ENCODE data around the gene TTLL10. TPM values are rescaled to one million over a fixed set of nuclear protein-coding genes. Genes with fewer than 3 reads are reported as not detected.

Gene TTLL10
- total and polyA plus RNA-seq, 2 of the 4 experiments (the other 2 are of a cell fraction) = not detected

DNA sequence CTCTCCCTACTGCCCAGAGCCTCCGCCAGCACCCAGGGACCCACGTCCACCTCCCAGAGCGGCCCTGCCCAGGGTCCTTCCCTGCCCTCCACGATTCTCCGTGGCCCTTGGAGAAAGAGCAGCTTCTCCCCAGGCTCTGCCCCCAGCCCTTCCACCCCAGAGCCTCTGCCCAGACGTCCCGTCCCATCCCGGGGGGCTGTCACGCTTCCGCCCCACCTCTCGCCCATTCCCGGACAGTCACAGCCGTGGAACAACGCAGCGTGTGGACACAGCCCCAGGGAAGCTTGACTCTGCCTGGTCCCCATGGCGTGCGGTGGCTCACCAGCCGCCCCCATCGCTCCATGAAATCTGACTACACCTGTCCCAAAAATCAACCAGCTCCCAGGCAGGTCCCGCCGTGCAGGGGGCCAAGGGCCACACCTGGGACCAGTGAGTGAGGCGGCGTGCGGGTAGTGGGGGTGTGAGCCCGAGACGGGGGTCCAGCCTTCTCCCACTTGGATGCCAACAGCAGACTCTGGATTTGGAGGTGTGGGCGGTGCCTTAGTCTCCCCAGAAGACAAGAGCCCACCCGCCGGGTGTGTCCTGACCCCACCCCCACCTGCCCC, 12.5 kb upstream of the TTLL10 start:
- Histone ChIP-seq H3K4me1 (ENCODE audit: control insufficient read depth, insufficient read depth, low read length) (peaks cover 11% of the 10 kb centered on the region), H2BK20ac (ENCODE audit: low read depth, low read length) (no peak overlapping the region), H2BK5ac (ENCODE audit: low read depth, low read length, poor library complexity, severe bottlenecking) (no peak overlapping the region), H2AFZ (replicated peaks; ENCODE audit: low read length, poor library complexity) (no peak overlapping the region), H3K9me1 (ENCODE audit: insufficient read depth, low read length) (no peaks in the 10 kb centered on the region; the same call in 1 of the 2 replicates), H3K56ac (ENCODE audit: extremely low read depth, insufficient read depth, low read length) (no peak overlapping the region), H3K9me3 (ENCODE audit: control insufficient read depth, insufficient read depth, low read length) (no peaks in the 10 kb centered on the region), H3K14ac (replicated peaks; ENCODE audit: low read depth, low read length) (no peak overlapping the region), H2AK9ac (replicated peaks; ENCODE audit: low read depth, low read length, poor library complexity) (no peak overlapping the region), H3K27ac (ENCODE audit: insufficient read depth, low read length) (no peak overlapping the region), H3K9ac (ENCODE audit: low read depth, low read length) (no peak overlapping the region), H2AK5ac (ENCODE audit: low read depth, low read length) (no peak overlapping the region), H3K18ac (ENCODE audit: low read depth, low read length) (no peak overlapping the region), H3K36me3 (ENCODE audit: control insufficient read depth, insufficient read depth, low read length) (no peaks in the 10 kb centered on the region), H4K5ac (ENCODE audit: low read depth, low read length) (no peak overlapping the region), H3K23ac (ENCODE audit: low read depth, low read length) (no peak overlapping the region), H4K8ac (ENCODE audit: low read depth in 2 of 2, low read length in 2 of 2) (no peak overlapping the region), H3K4me2 (ENCODE audit: low read depth, low read length) (no peak overlapping the region), H3K79me1 (ENCODE audit: low read depth in 1 of 2, low read length in 2 of 2) (no peaks in the 10 kb centered on the region), H3K4ac (ENCODE audit: low read depth, low read length) (no peak overlapping the region), H3K4me3 (ENCODE audit: insufficient read depth, low read depth, low read length) (no peak overlapping the region), H4K91ac (ENCODE audit: insufficient read depth, low read depth, low read length) (no peak overlapping the region), H4K20me1 (ENCODE audit: insufficient read depth, low read length) (no peaks in the 10 kb centered on the region), H2BK120ac (ENCODE audit: low read depth, low read length) (no peak overlapping the region), H2BK15ac (ENCODE audit: low read depth, low read length) (no peak overlapping the region), H3K27me3 (ENCODE audit: control insufficient read depth, insufficient read depth, low read length) (peaks cover 11% of the 10 kb centered on the region; the same call in 1 of the 2 replicates)
- intact Hi-C loops (cut with micrococcal nuclease) (no loop called here), dilution Hi-C loops (cut with HindIII; ENCODE audit: low sequenced_read_pairs, unreplicated experiment) (no loop called here), in situ Hi-C loops (cut with MboI; ENCODE audit: low sequenced_read_pairs) (no loop called here)
- BruUV-seq (replicated peaks) = no TSS peak
- ChIA-PET CTCF (no interaction called here), POLR2A (ENCODE audit: unreplicated experiment) (no interaction called here)
- TF ChIP-seq FOS (IDR thresholded peaks at IDR 0.05; ENCODE audit: low read depth, low read length) = no peak
- TF ChIP-seq, protein P1, sequence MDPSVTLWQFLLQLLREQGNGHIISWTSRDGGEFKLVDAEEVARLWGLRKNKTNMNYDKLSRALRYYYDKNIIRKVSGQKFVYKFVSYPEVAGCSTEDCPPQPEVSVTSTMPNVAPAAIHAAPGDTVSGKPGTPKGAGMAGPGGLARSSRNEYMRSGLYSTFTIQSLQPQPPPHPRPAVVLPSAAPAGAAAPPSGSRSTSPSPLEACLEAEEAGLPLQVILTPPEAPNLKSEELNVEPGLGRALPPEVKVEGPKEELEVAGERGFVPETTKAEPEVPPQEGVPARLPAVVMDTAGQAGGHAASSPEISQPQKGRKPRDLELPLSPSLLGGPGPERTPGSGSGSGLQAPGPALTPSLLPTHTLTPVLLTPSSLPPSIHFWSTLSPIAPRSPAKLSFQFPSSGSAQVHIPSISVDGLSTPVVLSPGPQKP (IDR thresholded peaks at IDR 0.05; ENCODE audit: borderline replicate concordance, low read depth, low read length) = no peak
- TF ChIP-seq RFX5 (IDR thresholded peaks at IDR 0.05; ENCODE audit: low read depth, low read length) = no peak
- no peak for TF ChIP-seq SMC3 (IDR thresholded peaks at IDR 0.05; ENCODE audit: low read depth, low read length)
- no peak for TF ChIP-seq MAZ (IDR thresholded peaks at IDR 0.05; ENCODE audit: borderline replicate concordance, low read depth, low read length)
- TF ChIP-seq CEBPB (IDR thresholded peaks at IDR 0.05; ENCODE audit: low read depth, low read length) = no peak
- no peak for TF ChIP-seq NFE2L2 (IDR thresholded peaks at IDR 0.05; ENCODE audit: low read depth, low read length)
- no peak for TF ChIP-seq RAD21 (IDR thresholded peaks at IDR 0.05; ENCODE audit: low read length)
- no peak for TF ChIP-seq RCOR1 (IDR thresholded peaks at IDR 0.05; ENCODE audit: insufficient replicate concordance, low read length)
- no peak for TF ChIP-seq MAFK (IDR thresholded peaks at IDR 0.05; ENCODE audit: low read depth, low read length)
- ATAC-seq (ENCODE audit: low read depth) (no peak), DNase-seq (no peak)
- 95% methylated on average over 8 of the region's 29 CpGs; no CpG with 5 or more reads in 1 of the 2 experiments for WGBS, 2 experiments (ENCODE audit: extremely low coverage in 2 of 2, insufficient read length in 1 of 2)
